HepG2 (cell line): ENCODE measurements around the gene STK25. TPM values are rescaled to one million over a fixed set of nuclear protein-coding genes. Genes with fewer than 3 reads are reported as not detected.
A peak's percentile ranks its signal among the peaks of the same experiment; 100 is the strongest.

Source experiments
- ARNT2 ChIP-seq: sonication (generic); formaldehyde crosslinking; IDR thresholded peaks from 2 replicates; pipeline ENCODE4 v1.8.0; 2022; ENCODE audit warnings: mild to moderate bottlenecking, low read depth, missing genetic modification reagents, moderate library complexity
- BRD4 ChIP-seq: sonication (generic); formaldehyde crosslinking; IDR thresholded peaks from 2 replicates; pipeline ENCODE4 v1.4.0; 2020; ENCODE audit warnings: missing genetic modification reagents
- CBFB ChIP-seq: sonication (generic); formaldehyde crosslinking; IDR thresholded peaks from 2 replicates; pipeline ENCODE4 v1.4.0; 2020; ENCODE audit warnings: missing genetic modification reagents
- ELF1 ChIP-seq: sonication (generic); formaldehyde crosslinking; IDR thresholded peaks from 2 replicates; pipeline ENCODE4 v1.4.0; 2020; ENCODE audit warnings: missing genetic modification reagents
- GTF2F1 ChIP-seq: fragments of 150-350 bp; IDR thresholded peaks from 2 replicates; pipeline ENCODE4 v1.6.1; 2014; ENCODE audit warnings: low read length
- HDAC2 ChIP-seq: sonication (generic); formaldehyde crosslinking; IDR thresholded peaks from 2 replicates; pipeline ENCODE4 v1.4.0; 2020; ENCODE audit warnings: missing genetic modification reagents
- HDAC6 ChIP-seq: fragments of 200-600 bp; sonication (generic); IDR thresholded peaks from 2 replicates; pipeline ENCODE4 v1.7.0; 2017; ENCODE audit warnings: mild to moderate bottlenecking, antibody characterized with exemption, low read length, low read depth
- HIVEP1 ChIP-seq: sonication (generic); formaldehyde crosslinking; IDR thresholded peaks from 2 replicates; pipeline ENCODE4 v1.4.0; 2020; ENCODE audit warnings: mild to moderate bottlenecking, missing genetic modification reagents
- HNRNPH1 ChIP-seq: fragments of 200-400 bp; formaldehyde crosslinking; optimal IDR thresholded peaks from 2 replicates; pipeline ENCODE3; 2017; ENCODE audit warnings: mild to moderate bottlenecking, low read depth, low read length
- HNRNPL ChIP-seq: fragments of 200-400 bp; formaldehyde crosslinking; IDR thresholded peaks from 2 replicates; pipeline ENCODE4 v1.6.1; 2017; ENCODE audit warnings: mild to moderate bottlenecking, low read depth, low read length
- JARID2 ChIP-seq: sonication (generic); formaldehyde crosslinking; IDR thresholded peaks from 2 replicates; pipeline ENCODE4 v1.8.1; 2023; ENCODE audit warnings: missing genetic modification reagents, inconsistent platforms; ENCODE audit not compliant: insufficient replicate concordance
- JUN ChIP-seq: sonication (generic); formaldehyde crosslinking; IDR thresholded peaks from 2 replicates; pipeline ENCODE4 v1.4.0; 2020; ENCODE audit warnings: mild to moderate bottlenecking, missing genetic modification reagents
- MIER3 ChIP-seq: IDR thresholded peaks from 2 replicates; pipeline ENCODE4 v1.6.1; 2016; ENCODE audit warnings: missing compliant biosample characterization, borderline replicate concordance
- NFE2L2 ChIP-seq: fragments of 150-350 bp; IDR thresholded peaks from 2 replicates; pipeline ENCODE4 v1.6.1; 2014; ENCODE audit warnings: low read length
- PHF20 ChIP-seq: sonication (generic); formaldehyde crosslinking; IDR thresholded peaks from 2 replicates; pipeline ENCODE4 v1.5.0; 2020; ENCODE audit warnings: mild to moderate bottlenecking, missing genetic modification reagents
- SRF ChIP-seq: IDR thresholded peaks from 2 replicates; pipeline ENCODE4 v1.6.1; 2011; ENCODE audit warnings: mild to moderate bottlenecking, low read depth, low read length, moderate library complexity
- ZBTB1 ChIP-seq: sonication (generic); formaldehyde crosslinking; IDR thresholded peaks from 2 replicates; pipeline ENCODE4 v1.4.0; 2020; ENCODE audit warnings: missing genetic modification reagents, borderline replicate concordance
- ZBTB8A ChIP-seq: sonication (generic); formaldehyde crosslinking; IDR thresholded peaks from 2 replicates; pipeline ENCODE4 v1.4.0; 2020; ENCODE audit warnings: mild to moderate bottlenecking, low read depth, missing genetic modification reagents, borderline replicate concordance
- ZFP82 ChIP-seq: sonication (generic); formaldehyde crosslinking; IDR thresholded peaks from 2 replicates; pipeline ENCODE4 v1.5.1; 2020; ENCODE audit warnings: mild to moderate bottlenecking, missing genetic modification reagents, borderline replicate concordance
- ZKSCAN5 ChIP-seq: sonication (generic); formaldehyde crosslinking; IDR thresholded peaks from 2 replicates; pipeline ENCODE4 v1.5.1; 2020; ENCODE audit warnings: mild to moderate bottlenecking, missing genetic modification reagents
- ZNF256 ChIP-seq: sonication (generic); formaldehyde crosslinking; conservative IDR thresholded peaks from 2 replicates; pipeline ENCODE4 v1.4.0; 2020; ENCODE audit warnings: missing genetic modification reagents
- ZNF263 ChIP-seq: sonication (generic); formaldehyde crosslinking; IDR thresholded peaks from 2 replicates; pipeline ENCODE4 v1.4.0; 2020; ENCODE audit warnings: missing genetic modification reagents
- ZNF329 ChIP-seq: sonication (generic); formaldehyde crosslinking; IDR thresholded peaks from 2 replicates; pipeline ENCODE4 v1.9.0; 2021; ENCODE audit warnings: low read depth, mild to moderate bottlenecking, missing genetic modification reagents
- ZNF678 ChIP-seq: sonication (generic); formaldehyde crosslinking; IDR thresholded peaks from 2 replicates; pipeline ENCODE4 v1.4.0; 2020; ENCODE audit warnings: mild to moderate bottlenecking, missing genetic modification reagents
- ZSCAN25 ChIP-seq: sonication (generic); formaldehyde crosslinking; IDR thresholded peaks from 2 replicates; pipeline ENCODE4 v1.8.0; 2022; ENCODE audit warnings: mild to moderate bottlenecking, missing genetic modification reagents
- ZZZ3 ChIP-seq: sonication (generic); formaldehyde crosslinking; IDR thresholded peaks from 2 replicates; pipeline ENCODE4 v1.4.0; 2020; ENCODE audit warnings: missing genetic modification reagents, mild to moderate bottlenecking, borderline replicate concordance
- polyA plus RNA-seq, 8 experiments: library from polyadenylated mRNA; depleted of rRNA in 3 of 8; stranded (reverse) in 7 of 8; unstranded in 1 of 8; fragments of >200 nt; fragmentation: Illumina TruSeq in 4 of 8; extraction: Trizol in 4 of 8; gene quantifications; 2 replicates each; pipeline versions ENCODE4 v1.2.1 to v1.2.3, GENCODE V29; 2011 to 2016; ENCODE audit warnings: low read depth in 4 of 8, missing spikeins in 1 of 8, mixed read lengths in 1 of 8; ENCODE audit not compliant: insufficient read depth in 1 of 8
- total RNA-seq, 5 experiments: library from RNA; depleted of rRNA; stranded (reverse); fragments of >200 nt; fragmentation: Illumina TruSeq; extraction: Trizol; gene quantifications; 2 replicates each; pipeline ENCODE4 v1.2.3, GENCODE V29; 2016; ENCODE audit warnings: low read depth in 1 of 5
- TF ChIP-seq, protein P1 (sequence below): sonication (generic); formaldehyde crosslinking; IDR thresholded peaks from 2 replicates; pipeline ENCODE4 v1.5.1; 2020; ENCODE audit warnings: missing genetic modification reagents, mild to moderate bottlenecking, borderline replicate concordance
- TF ChIP-seq, protein P2 (sequence below): sonication (generic); formaldehyde crosslinking; IDR thresholded peaks from 2 replicates; pipeline ENCODE4 v1.4.0; 2020; ENCODE audit warnings: missing genetic modification reagents, borderline replicate concordance
- TF ChIP-seq, protein P3 (sequence below): sonication (generic); formaldehyde crosslinking; IDR thresholded peaks from 2 replicates; pipeline ENCODE4 v1.5.1; 2020; ENCODE audit warnings: mild to moderate bottlenecking, missing genetic modification reagents, moderate library complexity

STK25 gene
- total and polyA plus RNA-seq, 2 of the 13 experiments (the other 11 are each of a cell fraction or from before 2014, with no cell fraction given): 177 to 481 TPM

GRCh38 chr2:241508240-241509154 lies at the start of gene STK25 (continued):
- peak; percentile 97; the same call in 1 of the 2 replicates for TF ChIP-seq ZFP82
- TF ChIP-seq JARID2: peak; percentile 73
- TF ChIP-seq HNRNPH1: no peak
- TF ChIP-seq, protein P1, sequence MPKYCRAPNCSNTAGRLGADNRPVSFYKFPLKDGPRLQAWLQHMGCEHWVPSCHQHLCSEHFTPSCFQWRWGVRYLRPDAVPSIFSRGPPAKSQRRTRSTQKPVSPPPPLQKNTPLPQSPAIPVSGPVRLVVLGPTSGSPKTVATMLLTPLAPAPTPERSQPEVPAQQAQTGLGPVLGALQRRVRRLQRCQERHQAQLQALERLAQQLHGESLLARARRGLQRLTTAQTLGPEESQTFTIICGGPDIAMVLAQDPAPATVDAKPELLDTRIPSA (CRISPR knock-in tag): no peak; the same call in 1 of the 2 replicates
- peak; percentile 96 for TF ChIP-seq CBFB (CRISPR knock-in tag)
- peak; percentile 92 for TF ChIP-seq HDAC2 (CRISPR knock-in tag)
- TF ChIP-seq HIVEP1 (CRISPR knock-in tag): peak; percentile 94
- TF ChIP-seq, protein P2, sequence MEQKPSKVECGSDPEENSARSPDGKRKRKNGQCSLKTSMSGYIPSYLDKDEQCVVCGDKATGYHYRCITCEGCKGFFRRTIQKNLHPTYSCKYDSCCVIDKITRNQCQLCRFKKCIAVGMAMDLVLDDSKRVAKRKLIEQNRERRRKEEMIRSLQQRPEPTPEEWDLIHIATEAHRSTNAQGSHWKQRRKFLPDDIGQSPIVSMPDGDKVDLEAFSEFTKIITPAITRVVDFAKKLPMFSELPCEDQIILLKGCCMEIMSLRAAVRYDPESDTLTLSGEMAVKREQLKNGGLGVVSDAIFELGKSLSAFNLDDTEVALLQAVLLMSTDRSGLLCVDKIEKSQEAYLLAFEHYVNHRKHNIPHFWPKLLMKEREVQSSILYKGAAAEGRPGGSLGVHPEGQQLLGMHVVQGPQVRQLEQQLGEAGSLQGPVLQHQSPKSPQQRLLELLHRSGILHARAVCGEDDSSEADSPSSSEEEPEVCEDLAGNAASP (CRISPR knock-in tag): peak; percentile 88
- TF ChIP-seq NFE2L2: no peak
- peak; percentile 99 for TF ChIP-seq ZNF678
- peak; percentile 66; the same call in 1 of the 2 replicates for TF ChIP-seq ZNF263 (CRISPR knock-in tag)
- TF ChIP-seq ZBTB8A (CRISPR knock-in tag): peak; percentile 75; the same call in 1 of the 2 replicates
- no peak for TF ChIP-seq HNRNPL
- TF ChIP-seq HDAC6: no peak
- no peak for TF ChIP-seq ZKSCAN5
- peak; percentile 67; the same call in 1 of the 2 replicates for TF ChIP-seq ZBTB1 (CRISPR knock-in tag)
- TF ChIP-seq ZZZ3 (CRISPR knock-in tag): peak; percentile 89
- TF ChIP-seq ARNT2 (CRISPR knock-in tag): peak; percentile 99
- TF ChIP-seq JUN: peak; percentile 91
- TF ChIP-seq SRF: no peak
- TF ChIP-seq ZNF256 (CRISPR knock-in tag): peak; percentile 68; the same call in 1 of the 2 replicates
- peak; percentile 93 for TF ChIP-seq ZNF329 (CRISPR knock-in tag)
- TF ChIP-seq, protein P3, sequence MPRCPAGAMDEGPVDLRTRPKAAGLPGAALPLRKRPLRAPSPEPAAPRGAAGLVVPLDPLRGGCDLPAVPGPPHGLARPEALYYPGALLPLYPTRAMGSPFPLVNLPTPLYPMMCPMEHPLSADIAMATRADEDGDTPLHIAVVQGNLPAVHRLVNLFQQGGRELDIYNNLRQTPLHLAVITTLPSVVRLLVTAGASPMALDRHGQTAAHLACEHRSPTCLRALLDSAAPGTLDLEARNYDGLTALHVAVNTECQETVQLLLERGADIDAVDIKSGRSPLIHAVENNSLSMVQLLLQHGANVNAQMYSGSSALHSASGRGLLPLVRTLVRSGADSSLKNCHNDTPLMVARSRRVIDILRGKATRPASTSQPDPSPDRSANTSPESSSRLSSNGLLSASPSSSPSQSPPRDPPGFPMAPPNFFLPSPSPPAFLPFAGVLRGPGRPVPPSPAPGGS (CRISPR knock-in tag): peak; percentile 99
- peak; percentile 89; the same call in 1 of the 2 replicates for TF ChIP-seq ZSCAN25 (CRISPR knock-in tag)
- TF ChIP-seq MIER3 (CRISPR knock-in tag): peak; percentile 91; the same call in 1 of the 2 replicates
- no peak; the same call in 1 of the 2 replicates for TF ChIP-seq GTF2F1
- peak; percentile 97 for TF ChIP-seq BRD4 (CRISPR knock-in tag)
- TF ChIP-seq PHF20 (CRISPR knock-in tag): peak; percentile 85
- TF ChIP-seq ELF1 (CRISPR knock-in tag): peak; percentile 95
